ENCODE results near the gene MYO16.

The MYO16 gene

DNA sequence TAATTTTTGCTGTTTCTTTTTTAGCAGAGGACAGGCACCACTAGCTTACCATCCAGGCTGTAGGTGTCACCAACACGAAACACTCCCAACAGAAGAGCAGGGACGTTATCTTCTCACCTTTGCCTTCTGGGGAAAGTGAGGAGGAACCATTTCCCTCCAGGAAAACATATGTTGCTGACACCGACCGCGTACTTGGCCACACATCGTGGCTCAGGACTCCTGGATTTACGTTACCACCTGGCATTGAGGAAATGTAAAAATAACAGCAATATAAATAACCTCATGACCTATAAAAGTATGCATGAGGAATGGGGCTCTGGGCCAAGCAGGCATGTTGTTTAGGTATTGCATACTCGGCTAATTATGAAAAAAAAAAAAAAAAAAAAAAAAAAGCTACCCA lies 525.1 kb downstream of the MYO16 start:
- no peak overlapping the region for H3K4me3 ChIP-seq (ENCODE audit: low read depth, low read length)
- no peak for DNase-seq (ENCODE audit: low read depth)
- TF ChIP-seq, protein P1, sequence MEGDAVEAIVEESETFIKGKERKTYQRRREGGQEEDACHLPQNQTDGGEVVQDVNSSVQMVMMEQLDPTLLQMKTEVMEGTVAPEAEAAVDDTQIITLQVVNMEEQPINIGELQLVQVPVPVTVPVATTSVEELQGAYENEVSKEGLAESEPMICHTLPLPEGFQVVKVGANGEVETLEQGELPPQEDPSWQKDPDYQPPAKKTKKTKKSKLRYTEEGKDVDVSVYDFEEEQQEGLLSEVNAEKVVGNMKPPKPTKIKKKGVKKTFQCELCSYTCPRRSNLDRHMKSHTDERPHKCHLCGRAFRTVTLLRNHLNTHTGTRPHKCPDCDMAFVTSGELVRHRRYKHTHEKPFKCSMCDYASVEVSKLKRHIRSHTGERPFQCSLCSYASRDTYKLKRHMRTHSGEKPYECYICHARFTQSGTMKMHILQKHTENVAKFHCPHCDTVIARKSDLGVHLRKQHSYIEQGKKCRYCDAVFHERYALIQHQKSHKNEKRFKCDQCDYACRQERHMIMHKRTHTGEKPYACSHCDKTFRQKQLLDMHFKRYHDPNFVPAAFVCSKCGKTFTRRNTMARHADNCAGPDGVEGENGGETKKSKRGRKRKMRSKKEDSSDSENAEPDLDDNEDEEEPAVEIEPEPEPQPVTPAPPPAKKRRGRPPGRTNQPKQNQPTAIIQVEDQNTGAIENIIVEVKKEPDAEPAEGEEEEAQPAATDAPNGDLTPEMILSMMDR (IDR thresholded peaks at IDR 0.05; ENCODE audit: insufficient read depth, low read depth, low read length, missing control alignments), result no peak

GRCh38 chr13:109154966-109155761 lies 525.8 kb downstream of the MYO16 start:
- TF ChIP-seq, protein P1 (IDR thresholded peaks at IDR 0.05; ENCODE audit: insufficient read depth, low read depth, low read length, missing control alignments), result no peak
- no peak overlapping the region for H3K4me3 ChIP-seq (ENCODE audit: low read depth, low read length)
- no peak for DNase-seq (ENCODE audit: low read depth)

GRCh38 chr13:109156181-109156935 lies 526.9 kb downstream of the MYO16 start:
- TF ChIP-seq, protein P1 (IDR thresholded peaks at IDR 0.05; ENCODE audit: insufficient read depth, low read depth, low read length, missing control alignments), result no peak
- H3K4me3 ChIP-seq (ENCODE audit: low read depth, low read length), result no peak overlapping the region
- no peak for DNase-seq (ENCODE audit: low read depth)

- TF ChIP-seq, protein P1 (IDR thresholded peaks at IDR 0.05; ENCODE audit: insufficient read depth, low read depth, low read length, missing control alignments), result no peak
- DNase-seq (ENCODE audit: low read depth), result no peak
- no peak overlapping the region for H3K4me3 ChIP-seq (ENCODE audit: low read depth, low read length)
These were observed 527.9 kb downstream of the MYO16 start for GRCh38 chr13:109157275-109157674.

- TF ChIP-seq, protein P1 (IDR thresholded peaks at IDR 0.05; ENCODE audit: insufficient read depth, low read depth, low read length, missing control alignments), result no peak
- H3K4me3 ChIP-seq (ENCODE audit: low read depth, low read length), result no peak overlapping the region
- no peak for DNase-seq (ENCODE audit: low read depth)
These were observed 529.0 kb downstream of the MYO16 start for GRCh38 chr13:109158383-109158782.

- no peak overlapping the region for H3K4me3 ChIP-seq (ENCODE audit: low read depth, low read length)
- TF ChIP-seq, protein P1 (IDR thresholded peaks at IDR 0.05; ENCODE audit: insufficient read depth, low read depth, low read length, missing control alignments), result no peak
- no peak for DNase-seq (ENCODE audit: low read depth)
These were observed 530.4 kb downstream of the MYO16 start for GRCh38 chr13:109159650-109160309.
